Measurements from ENCODE around the gene NKD2. TPM values are rescaled to one million over a fixed set of nuclear protein-coding genes. Genes with fewer than 3 reads are reported as not detected.

Gene NKD2
- polyA plus RNA-seq, 1 donor (not counting 4 experiments of a cell fraction or from before 2014, with no cell fraction given), result not detected

GRCh38 chr5:1074816-1075554 is 66.4 kb downstream of the NKD2 start:
- Histone ChIP-seq H4K20me1 (ENCODE audit: control insufficient read depth, extremely low read depth, insufficient read depth, low read length) (no peaks in the 10 kb centered on the region), H3K27ac (ENCODE audit: control insufficient read depth, insufficient read depth, low read length) (no peak overlapping the region), H3K36me3 (ENCODE audit: control insufficient read depth in 2 of 2, extremely low read depth in 1 of 2, insufficient read depth in 2 of 2, low read length in 2 of 2) (no peaks in the 10 kb centered on the region), H3K27me3 (ENCODE audit: control insufficient read depth, extremely low read depth, insufficient read depth, low read length) (no peaks in the 10 kb centered on the region), H3K4me3 (ENCODE audit: control insufficient read depth in 2 of 3, extremely low read depth in 1 of 3, insufficient read depth in 2 of 3, low read depth in 1 of 3, low read length in 3 of 3) (no peak overlapping the region), H2AFZ (ENCODE audit: control insufficient read depth, low read length) (no peak overlapping the region), H3K79me2 (ENCODE audit: control insufficient read depth, insufficient read depth, low read length) (no peaks in the 10 kb centered on the region), H3K4me2 (ENCODE audit: control insufficient read depth, extremely low read depth, insufficient read depth, low read depth, low read length) (no peak overlapping the region), H3K9me1 (ENCODE audit: control insufficient read depth, extremely low read depth, insufficient read depth, low read length) (no peaks in the 10 kb centered on the region), H3K9ac (ENCODE audit: control insufficient read depth, extremely low read depth, insufficient read depth, low read length) (no peak overlapping the region), H3K9me3 (ENCODE audit: control insufficient read depth, low read depth, low read length) (no peaks in the 10 kb centered on the region), H3K4me1 (ENCODE audit: control insufficient read depth, extremely low read depth, insufficient read depth, low read length) (no peaks in the 10 kb centered on the region)
- no peak for FAIRE-seq
- TF ChIP-seq, protein P1, sequence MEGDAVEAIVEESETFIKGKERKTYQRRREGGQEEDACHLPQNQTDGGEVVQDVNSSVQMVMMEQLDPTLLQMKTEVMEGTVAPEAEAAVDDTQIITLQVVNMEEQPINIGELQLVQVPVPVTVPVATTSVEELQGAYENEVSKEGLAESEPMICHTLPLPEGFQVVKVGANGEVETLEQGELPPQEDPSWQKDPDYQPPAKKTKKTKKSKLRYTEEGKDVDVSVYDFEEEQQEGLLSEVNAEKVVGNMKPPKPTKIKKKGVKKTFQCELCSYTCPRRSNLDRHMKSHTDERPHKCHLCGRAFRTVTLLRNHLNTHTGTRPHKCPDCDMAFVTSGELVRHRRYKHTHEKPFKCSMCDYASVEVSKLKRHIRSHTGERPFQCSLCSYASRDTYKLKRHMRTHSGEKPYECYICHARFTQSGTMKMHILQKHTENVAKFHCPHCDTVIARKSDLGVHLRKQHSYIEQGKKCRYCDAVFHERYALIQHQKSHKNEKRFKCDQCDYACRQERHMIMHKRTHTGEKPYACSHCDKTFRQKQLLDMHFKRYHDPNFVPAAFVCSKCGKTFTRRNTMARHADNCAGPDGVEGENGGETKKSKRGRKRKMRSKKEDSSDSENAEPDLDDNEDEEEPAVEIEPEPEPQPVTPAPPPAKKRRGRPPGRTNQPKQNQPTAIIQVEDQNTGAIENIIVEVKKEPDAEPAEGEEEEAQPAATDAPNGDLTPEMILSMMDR (optimal IDR thresholded peaks at IDR 0.05 in 1 of 3, IDR thresholded peaks at IDR 0.05 in 1 of 3, conservative IDR thresholded peaks at IDR 0.05 in 1 of 3; ENCODE audit: extremely low read depth in 1 of 3, insufficient read depth in 2 of 3, low read length in 3 of 3), result no peak
- no peak for TF ChIP-seq EZH2 (IDR thresholded peaks at IDR 0.05; ENCODE audit: low read length)
- DNase-seq (ENCODE audit: low read depth, low spot score), result no peak
- dilution Hi-C loops (cut with MboI; ENCODE audit: extremely low pct_ligation_motif_present, low sequenced_read_pairs), result no loop called here

- dilution Hi-C loops (cut with MboI; ENCODE audit: extremely low pct_ligation_motif_present, low sequenced_read_pairs), result no loop called here
- H3K4me1 ChIP-seq (ENCODE audit: control insufficient read depth, extremely low read depth, insufficient read depth, low read length), result no peaks in the 10 kb centered on the region
- no peak for FAIRE-seq
These were observed 66.9 kb downstream of the NKD2 start for GRCh38 chr5:1075555-1075881.

More at GRCh38 chr5:1075555-1075881, 66.9 kb downstream of the NKD2 start:
- Histone ChIP-seq H2AFZ (ENCODE audit: control insufficient read depth, low read length) (no peak overlapping the region), H3K4me2 (ENCODE audit: control insufficient read depth, extremely low read depth, insufficient read depth, low read depth, low read length) (no peak overlapping the region), H3K9ac (ENCODE audit: control insufficient read depth, extremely low read depth, insufficient read depth, low read length) (no peak overlapping the region), H3K36me3 (ENCODE audit: control insufficient read depth in 2 of 2, extremely low read depth in 1 of 2, insufficient read depth in 2 of 2, low read length in 2 of 2) (no peaks in the 10 kb centered on the region), H3K27me3 (ENCODE audit: control insufficient read depth, extremely low read depth, insufficient read depth, low read length) (no peaks in the 10 kb centered on the region), H3K4me3 (ENCODE audit: control insufficient read depth in 2 of 3, extremely low read depth in 1 of 3, insufficient read depth in 2 of 3, low read depth in 1 of 3, low read length in 3 of 3) (no peak overlapping the region), H3K27ac (ENCODE audit: control insufficient read depth, insufficient read depth, low read length) (no peak overlapping the region), H3K79me2 (ENCODE audit: control insufficient read depth, insufficient read depth, low read length) (no peaks in the 10 kb centered on the region), H4K20me1 (ENCODE audit: control insufficient read depth, extremely low read depth, insufficient read depth, low read length) (no peaks in the 10 kb centered on the region), H3K9me3 (ENCODE audit: control insufficient read depth, low read depth, low read length) (no peaks in the 10 kb centered on the region), H3K9me1 (ENCODE audit: control insufficient read depth, extremely low read depth, insufficient read depth, low read length) (no peaks in the 10 kb centered on the region)
- no peak for DNase-seq (ENCODE audit: low read depth, low spot score)
- TF ChIP-seq, protein P1 (optimal IDR thresholded peaks at IDR 0.05 in 1 of 3, IDR thresholded peaks at IDR 0.05 in 1 of 3, conservative IDR thresholded peaks at IDR 0.05 in 1 of 3; ENCODE audit: extremely low read depth in 1 of 3, insufficient read depth in 2 of 3, low read length in 3 of 3), result no peak
- no peak for TF ChIP-seq EZH2 (IDR thresholded peaks at IDR 0.05; ENCODE audit: low read length)
